GM12878 (cell line): ENCODE measurements around the gene FARS2. TPM values are rescaled to one million over a fixed set of nuclear protein-coding genes. Genes with fewer than 3 reads are reported as not detected.

ENCODE experiments used
- ATAC-seq: fragments of 200-7000 bp; cut with Tn5 transposase; 3 replicates; pipeline ENCODE4 v1.9.1; 2020; ENCODE audit warnings: mild to moderate bottlenecking, moderate library complexity
- BruUV-seq: library from RNA; stranded (reverse); fragments of 400-500 nt; replicated peaks from 2 replicates; lab custom pipeline; 2021; lab: Mats Ljungman, UMichigan
- CTCF ChIA-PET: fragments of 300-600 bp; sonication (Branson Sonifier 250); formaldehyde crosslinking; extraction: SDS; loops from one replicate; lab custom pipeline; 2021; ENCODE audit warnings: inconsistent platforms; lab: Yijun Ruan, JAX
- POLR2A ChIA-PET: fragments of 350-600 bp; formaldehyde crosslinking; extraction: SDS; loops from one replicate; lab custom pipeline; 2021; ENCODE audit warnings: inconsistent platforms; lab: Charles Lee
- RAD21 ChIA-PET: fragments of 300-600 bp; sonication (Branson Sonifier 250); formaldehyde crosslinking; loops from one replicate; lab custom pipeline; 2023; ENCODE audit warnings: antibody characterized with exemption; ENCODE audit not compliant: unreplicated experiment; lab: Charles Lee
- SMC1A ChIA-PET: fragments of 300-600 bp; sonication (Branson Sonifier 250); formaldehyde crosslinking; loops from one replicate; lab custom pipeline; 2023; ENCODE audit not compliant: unreplicated experiment, uncharacterized antibody; lab: Charles Lee
- DNase-seq: peaks from one replicate; pipeline ENCODE4 v3.0.0-alpha.2; 2011; ENCODE audit warnings: low read depth, low spot score
- FAIRE-seq: peaks from 3 replicates; lab custom pipeline; 2011; peaks lifted over from hg19 to GRCh38; lab: Jason Lieb, UNC
- H2AFZ ChIP-seq: 2 replicates; pipeline ENCODE4 v1.6.0; 2011; ENCODE audit warnings: low read depth, low read length, control low read depth; ENCODE audit not compliant: control insufficient read depth
- H3K27ac ChIP-seq: 2 replicates; pipeline ENCODE4 v1.5.1; 2011; ENCODE audit warnings: control low read depth; ENCODE audit not compliant: control insufficient read depth, insufficient read depth
- H3K27me3 ChIP-seq, 2 experiments: replicated peaks in 1 of 2; 2 replicates each; pipeline versions ENCODE4 v1.6.0 to v1.6.1; 2011; ENCODE audit warnings: low read length in 1 of 2; ENCODE audit not compliant: control insufficient read depth in 2 of 2, insufficient read depth in 2 of 2
- H3K36me3 ChIP-seq, 2 experiments: 2 replicates each; pipeline ENCODE4 v1.5.1; 2011; ENCODE audit warnings: low read length in 1 of 2; ENCODE audit not compliant: control insufficient read depth in 2 of 2, insufficient read depth in 2 of 2
- H3K4me1 ChIP-seq: 2 replicates; pipeline ENCODE4 v1.6.1; 2011; ENCODE audit warnings: mild to moderate bottlenecking, low read length, moderate library complexity, mixed read lengths; ENCODE audit not compliant: control insufficient read depth, insufficient read depth
- H3K4me2 ChIP-seq: 2 replicates; pipeline ENCODE4 v1.6.0; 2011; ENCODE audit warnings: control low read depth; ENCODE audit not compliant: control insufficient read depth, insufficient read depth
- H3K4me3 ChIP-seq: fragments of 200-600 bp; sonication (generic); 2 replicates; pipeline ENCODE4 v1.5.1; 2016
- H3K79me2 ChIP-seq: 2 replicates; pipeline ENCODE4 v1.6.0; 2011; ENCODE audit warnings: low read length; ENCODE audit not compliant: control insufficient read depth, insufficient read depth
- H3K9ac ChIP-seq: 2 replicates; pipeline ENCODE4 v1.8.0; 2011; ENCODE audit warnings: low read length, control low read depth, mixed read lengths; ENCODE audit not compliant: control insufficient read depth, insufficient read depth
- H3K9me3 ChIP-seq: replicated peaks from 3 replicates; pipeline ENCODE4 v1.5.1; 2011; ENCODE audit warnings: mild to moderate bottlenecking, low read length; ENCODE audit not compliant: control insufficient read depth, insufficient read depth
- H4K20me1 ChIP-seq: 2 replicates; pipeline ENCODE4 v1.6.0; 2011; ENCODE audit not compliant: control insufficient read depth, insufficient read depth
- ATF3 ChIP-seq: IDR thresholded peaks from 2 replicates; pipeline ENCODE4 v1.6.1; 2011; ENCODE audit warnings: low read depth, mild to moderate bottlenecking, low read length, moderate library complexity, borderline replicate concordance; ENCODE audit errors: extremely low read depth
- CEBPB ChIP-seq, 2 experiments: fragments of 150-350 bp in 1 of 2; IDR thresholded peaks; 2 replicates each; pipeline ENCODE4 v1.6.1; 2012 to 2014; ENCODE audit warnings: low read depth in 2 of 2, low read length in 2 of 2, borderline replicate concordance in 1 of 2, inconsistent platforms in 1 of 2
- CHD2 ChIP-seq: IDR thresholded peaks from 2 replicates; pipeline ENCODE4 v1.6.1; 2011; ENCODE audit warnings: low read depth, low read length, improper control_type of control experiment, borderline replicate concordance
- HCFC1 ChIP-seq: fragments of 150-350 bp; IDR thresholded peaks from 2 replicates; pipeline ENCODE4 v1.6.1; 2014; ENCODE audit warnings: low read length
- HDGF ChIP-seq: fragments of 450-650 bp; IDR thresholded peaks from 2 replicates; pipeline ENCODE4 v1.6.1; 2016; ENCODE audit warnings: antibody characterized with exemption
- NFYA ChIP-seq: IDR thresholded peaks from 2 replicates; pipeline ENCODE4 v1.6.1; 2011; ENCODE audit warnings: low read depth, mild to moderate bottlenecking, low read length, improper control_type of control experiment, borderline replicate concordance
- PAX8 ChIP-seq: fragments of 450-650 bp; IDR thresholded peaks from 2 replicates; pipeline ENCODE4 v1.6.1; 2017; ENCODE audit warnings: mild to moderate bottlenecking, moderate library complexity
- RBBP5 ChIP-seq: fragments of 200-600 bp; sonication (generic); conservative IDR thresholded peaks from 2 replicates; pipeline ENCODE4 v1.6.1; 2016
- ZNF24 ChIP-seq: fragments of 450-650 bp; IDR thresholded peaks from 2 replicates; pipeline ENCODE4 v1.6.1; 2017; ENCODE audit warnings: antibody characterized with exemption, mild to moderate bottlenecking
- ZSCAN29 ChIP-seq: fragments of 450-650 bp; IDR thresholded peaks from 2 replicates; pipeline ENCODE4 v1.6.1; 2017; ENCODE audit warnings: mild to moderate bottlenecking, moderate library complexity
- WGBS: methylation state at CpG from one replicate; pipeline ENCODE4 v1.1.6; 2016; ENCODE audit warnings: low lambda C conversion rate; ENCODE audit not compliant: insufficient replicate concordance, insufficient coverage; ENCODE audit errors: missing lambda C conversion rate; 5-methylcytosine and 5-hydroxymethylcytosine counted together
- in situ Hi-C: fragments of 300-500 bp; cut with MboI; formaldehyde crosslinking; loops from 9 replicates; pipeline ENCODE4 v1.14.3; 2018; ENCODE audit warnings: mixed read lengths
- intact Hi-C: fragments of 100-400 bp; cut with micrococcal nuclease; formaldehyde crosslinking; loops from one replicate; pipeline ENCODE4 v1.14.2; 2022; ENCODE audit not compliant: unreplicated experiment
- polyA plus RNA-seq, 11 experiments: library from polyadenylated mRNA; depleted of rRNA in 4 of 11; unstranded in 6 of 11; stranded (reverse) in 5 of 11; fragments of >200 nt; fragmentation: Nextera tagmentation in 4 of 11; fragmentation: Illumina TruSeq in 1 of 11; extraction: Ambion mirVana in 4 of 11; extraction: Trizol in 1 of 11; gene quantifications; 1 replicate in 1 of 11; 2 replicates in 10 of 11; pipeline versions ENCODE4 v1.2.1 to v1.2.3, GENCODE V29; 2011 to 2016; ENCODE audit warnings: inconsistent platforms in 2 of 11, missing spikeins in 2 of 11, low read depth in 1 of 11
- total RNA-seq, 4 experiments: library from RNA; depleted of rRNA in 3 of 4; stranded (reverse); fragments of >200 nt in 3 of 4; fragmentation: Illumina TruSeq in 1 of 4; extraction: Trizol in 1 of 4; gene quantifications; 2 replicates each; pipeline versions ENCODE4 v1.2.1 to v1.2.3, GENCODE V29; 2013 to 2021

Gene FARS2
- total and polyA plus RNA-seq, 10 of the 15 experiments (the other 5 are each of a cell fraction or from before 2014, with no cell fraction given) = 16.8 to 46.7 (median 25.6) TPM

GRCh38 chr6:5598123-5598522, 336.8 kb downstream of the FARS2 start:
- no peak overlapping the region for H3K9ac ChIP-seq
- no peaks in the 10 kb centered on the region for H3K79me2 ChIP-seq
- POLR2A ChIA-PET = no interaction called here
- ATAC-seq = no peak
- no peaks in the 10 kb centered on the region for H4K20me1 ChIP-seq
- H3K4me1 ChIP-seq = no peaks in the 10 kb centered on the region
- H3K27ac ChIP-seq = no peak overlapping the region
- H3K4me3 ChIP-seq = no peak overlapping the region
- no peaks in the 10 kb centered on the region for H3K9me3 ChIP-seq
- SMC1A ChIA-PET = interaction anchor here (1.1 kb wide), 1 partner anchor 32 kb away, joined by 3 read pairs; no protein-coding TSS in a partner anchor
- no TSS peak for BruUV-seq
- intact Hi-C loops = no loop called here
- no peak overlapping the region for H2AFZ ChIP-seq
- no peak for FAIRE-seq
- no peak for DNase-seq
- 81% methylated on average over 3 of the region's 3 CpGs for WGBS
- RAD21 ChIA-PET = no interaction called here
- CTCF ChIA-PET = interaction anchor here (1.7 kb wide), 1 partner anchor 127 kb away, joined by 4 read pairs; no protein-coding TSS in a partner anchor
- no peaks in the 10 kb centered on the region for H3K27me3 ChIP-seq
- TF ChIP-seq ZNF24 (no peak), HCFC1 (no peak), PAX8 (no peak), HDGF (no peak), RBBP5 (no peak), CHD2 (no peak), ATF3 (no peak), ZSCAN29 (no peak), NFYA (no peak), CEBPB (IDR thresholded peaks at IDR 0.05; ENCODE audit: borderline replicate concordance in 1 of 2, low read depth in 2 of 2, low read length in 2 of 2) (no peak)
- no peaks in the 10 kb centered on the region for H3K36me3 ChIP-seq
- in situ Hi-C loops = no loop called here
- no peak overlapping the region for H3K4me2 ChIP-seq
